ENCODE data around the gene CCDC152.

Gene CCDC152

DNA sequence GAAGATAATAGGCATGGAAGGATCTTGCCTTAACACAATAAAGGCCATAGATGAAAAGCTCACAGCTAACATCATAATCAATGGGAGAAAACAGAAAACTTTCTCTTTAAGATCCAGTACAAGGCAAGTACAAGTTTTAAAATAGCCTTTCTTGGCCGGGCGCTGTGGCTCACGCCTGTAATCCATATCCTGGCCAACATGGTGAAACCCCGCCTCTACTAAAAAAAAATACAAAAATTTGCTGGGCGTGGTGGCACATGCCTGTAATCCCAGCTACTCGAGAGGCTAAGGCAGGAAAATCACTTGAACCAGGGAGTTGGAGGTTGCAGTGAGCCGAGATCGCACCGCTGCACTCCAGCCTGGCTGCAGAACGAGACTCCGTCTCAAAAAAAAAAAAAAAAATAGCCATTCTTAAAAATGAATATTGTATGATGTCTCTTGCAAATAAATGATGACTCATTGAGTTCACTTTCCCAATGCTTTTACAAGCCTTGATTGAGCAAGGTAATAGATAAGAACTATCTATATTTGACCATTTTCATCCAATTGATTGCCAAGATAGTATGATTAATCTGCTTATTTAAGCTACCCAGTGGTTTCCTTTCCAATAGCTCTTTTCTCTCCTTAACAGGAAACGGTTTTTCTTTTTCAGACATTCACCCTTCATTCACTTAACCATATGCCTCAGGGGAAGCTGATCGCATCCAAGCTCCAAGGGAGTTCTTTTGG is 15.8 kb downstream of the CCDC152 start:
- DNase-seq (ENCODE audit: low spot score): no peak
- in situ Hi-C loops (cut with MboI; ENCODE audit: low pct_unique_long_range_greater_than_20kb, low sequenced_read_pairs, unreplicated experiment): loop anchor here (25.0 kb wide), 1 partner anchor 910 kb away; the partner anchor contains the start of gene OXCT1
- TF ChIP-seq, protein P1, sequence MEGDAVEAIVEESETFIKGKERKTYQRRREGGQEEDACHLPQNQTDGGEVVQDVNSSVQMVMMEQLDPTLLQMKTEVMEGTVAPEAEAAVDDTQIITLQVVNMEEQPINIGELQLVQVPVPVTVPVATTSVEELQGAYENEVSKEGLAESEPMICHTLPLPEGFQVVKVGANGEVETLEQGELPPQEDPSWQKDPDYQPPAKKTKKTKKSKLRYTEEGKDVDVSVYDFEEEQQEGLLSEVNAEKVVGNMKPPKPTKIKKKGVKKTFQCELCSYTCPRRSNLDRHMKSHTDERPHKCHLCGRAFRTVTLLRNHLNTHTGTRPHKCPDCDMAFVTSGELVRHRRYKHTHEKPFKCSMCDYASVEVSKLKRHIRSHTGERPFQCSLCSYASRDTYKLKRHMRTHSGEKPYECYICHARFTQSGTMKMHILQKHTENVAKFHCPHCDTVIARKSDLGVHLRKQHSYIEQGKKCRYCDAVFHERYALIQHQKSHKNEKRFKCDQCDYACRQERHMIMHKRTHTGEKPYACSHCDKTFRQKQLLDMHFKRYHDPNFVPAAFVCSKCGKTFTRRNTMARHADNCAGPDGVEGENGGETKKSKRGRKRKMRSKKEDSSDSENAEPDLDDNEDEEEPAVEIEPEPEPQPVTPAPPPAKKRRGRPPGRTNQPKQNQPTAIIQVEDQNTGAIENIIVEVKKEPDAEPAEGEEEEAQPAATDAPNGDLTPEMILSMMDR (IDR thresholded peaks at IDR 0.05; ENCODE audit: extremely low read depth, insufficient read depth, missing control alignments): no peak

DNA sequence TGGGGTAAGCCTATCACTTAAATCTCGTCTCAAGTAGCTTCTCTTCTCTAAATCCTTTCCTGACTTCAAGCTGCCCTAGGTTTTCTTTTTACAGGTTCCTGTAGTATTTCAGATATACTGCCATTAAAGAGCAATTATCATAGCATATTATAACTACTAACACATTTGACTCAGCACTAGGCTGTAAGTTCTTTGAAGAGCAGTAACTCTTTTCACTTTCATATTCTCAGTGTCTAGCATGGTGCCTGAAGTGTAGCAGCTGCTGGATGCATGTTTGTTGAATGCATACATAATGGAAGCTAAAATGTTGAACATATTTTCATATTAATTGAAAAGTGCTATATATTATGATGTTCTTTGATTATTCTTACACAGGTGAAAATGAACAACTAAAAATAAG is 22.5 kb downstream of the CCDC152 start:
- in situ Hi-C loops (cut with MboI; ENCODE audit: low pct_unique_long_range_greater_than_20kb, low sequenced_read_pairs, unreplicated experiment): no loop called here
- TF ChIP-seq, protein P1 (IDR thresholded peaks at IDR 0.05; ENCODE audit: extremely low read depth, insufficient read depth, missing control alignments): no peak
- no peak for DNase-seq (ENCODE audit: low spot score)

DNA sequence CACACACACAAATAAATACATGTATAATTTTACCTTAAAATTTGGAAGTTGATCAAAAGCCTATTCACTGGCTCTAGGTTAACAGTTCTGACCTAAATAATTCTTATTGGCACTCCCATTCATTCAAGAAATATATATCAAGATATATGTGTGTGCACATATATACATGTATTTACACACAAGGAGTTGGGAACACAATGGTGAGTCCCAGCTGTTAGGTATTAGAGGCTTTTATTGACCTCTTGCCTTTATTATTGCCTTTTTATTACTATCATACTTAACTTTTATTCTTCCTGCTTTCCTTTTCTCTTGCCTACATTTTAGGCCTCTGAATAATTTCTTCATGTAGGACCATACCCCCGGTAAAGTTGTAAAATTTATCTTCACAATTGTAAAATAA is 25.0 kb downstream of the CCDC152 start:
- TF ChIP-seq, protein P1 (IDR thresholded peaks at IDR 0.05; ENCODE audit: extremely low read depth, insufficient read depth, missing control alignments): no peak
- in situ Hi-C loops (cut with MboI; ENCODE audit: low pct_unique_long_range_greater_than_20kb, low sequenced_read_pairs, unreplicated experiment): no loop called here
- DNase-seq (ENCODE audit: low spot score): no peak

DNA sequence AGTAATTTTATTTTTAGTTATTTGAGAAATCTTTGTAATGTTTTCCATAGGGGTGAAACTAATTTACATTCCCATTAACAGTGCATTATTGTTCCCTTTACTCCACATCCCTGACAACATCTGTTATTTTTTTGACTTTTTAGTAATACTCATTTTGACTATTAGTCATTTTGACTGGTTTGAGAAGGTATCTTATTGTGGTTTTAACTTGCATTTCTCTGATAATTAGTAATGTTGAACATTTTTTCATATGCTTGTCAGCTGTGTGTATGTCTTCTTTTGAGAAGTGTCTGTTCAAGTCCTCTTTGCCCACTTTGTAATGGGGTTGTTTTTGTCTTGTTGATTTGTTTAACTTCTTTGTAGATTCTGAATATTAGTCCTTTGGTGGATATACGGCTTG is 27.5 kb downstream of the CCDC152 start:
- DNase-seq (ENCODE audit: low spot score): no peak
- in situ Hi-C loops (cut with MboI; ENCODE audit: low pct_unique_long_range_greater_than_20kb, low sequenced_read_pairs, unreplicated experiment): no loop called here
- TF ChIP-seq, protein P1 (IDR thresholded peaks at IDR 0.05; ENCODE audit: extremely low read depth, insufficient read depth, missing control alignments): no peak

DNA sequence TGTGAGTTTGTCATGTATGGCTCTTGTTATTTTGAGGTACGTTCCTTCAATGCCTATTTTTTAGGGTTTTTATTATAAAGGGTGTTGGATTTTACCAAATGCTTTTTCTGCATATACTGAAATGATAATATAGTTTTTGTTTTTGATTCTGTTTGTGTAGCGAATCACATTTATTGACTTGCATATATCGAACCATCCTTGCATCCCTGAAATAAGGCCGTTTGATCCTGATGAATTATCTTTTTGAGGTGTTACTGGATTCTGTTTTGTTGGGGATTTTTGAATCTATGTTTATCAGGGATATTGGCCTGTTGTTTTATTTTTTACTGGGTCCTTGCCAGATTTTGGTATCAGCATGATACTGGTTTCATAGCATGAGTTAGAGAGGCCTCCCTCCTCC is 29.1 kb downstream of the CCDC152 start:
- in situ Hi-C loops (cut with MboI; ENCODE audit: low pct_unique_long_range_greater_than_20kb, low sequenced_read_pairs, unreplicated experiment): no loop called here
- no peak for DNase-seq (ENCODE audit: low spot score)
- TF ChIP-seq, protein P1 (IDR thresholded peaks at IDR 0.05; ENCODE audit: extremely low read depth, insufficient read depth, missing control alignments): no peak

DNA sequence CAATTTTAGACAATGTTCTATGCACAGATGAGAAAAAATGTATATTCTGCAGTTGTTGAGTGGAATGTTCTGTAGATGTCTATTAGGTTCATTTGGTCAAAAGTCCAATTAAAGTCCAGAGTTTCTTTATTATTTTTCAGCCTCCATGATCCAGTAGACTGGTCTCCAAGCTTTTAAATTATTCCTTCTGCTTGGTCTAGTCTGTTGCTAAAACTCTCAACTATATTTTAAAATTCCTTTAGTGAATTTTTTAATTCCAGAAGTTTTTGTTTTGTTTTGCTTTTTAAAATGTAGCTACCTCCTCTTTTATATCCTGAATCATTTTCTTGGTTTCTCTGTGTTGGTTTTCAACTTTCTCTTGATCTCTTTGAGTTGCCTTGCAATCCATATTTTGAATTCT is 30.5 kb downstream of the CCDC152 start:
- TF ChIP-seq, protein P1 (IDR thresholded peaks at IDR 0.05; ENCODE audit: extremely low read depth, insufficient read depth, missing control alignments): no peak
- in situ Hi-C loops (cut with MboI; ENCODE audit: low pct_unique_long_range_greater_than_20kb, low sequenced_read_pairs, unreplicated experiment): no loop called here
- DNase-seq (ENCODE audit: low spot score): no peak

Measured in GM13977 (cell line).